ENCODE measurements around the gene EXOC8. TPM values are rescaled to one million over a fixed set of nuclear protein-coding genes. Genes with fewer than 3 reads are reported as not detected.

EXOC8 gene
- total and polyA plus RNA-seq, 2 of the 8 experiments (the other 6 are each of a cell fraction or from before 2014, with no cell fraction given) = 2.0 to 9.8 TPM

GRCh38 chr1:231313661-231314060 is 24.0 kb downstream of the EXOC8 start (continued):
- no peak for TF ChIP-seq CHD7 (IDR thresholded peaks at IDR 0.05; ENCODE audit: insufficient replicate concordance, low read length)
- TF ChIP-seq KDM4A (IDR thresholded peaks at IDR 0.05; ENCODE audit: low read depth, low read length, severe bottlenecking) = no peak
- TF ChIP-seq SUZ12 (IDR thresholded peaks at IDR 0.05; ENCODE audit: low read length) = no peak
- TF ChIP-seq SRF (IDR thresholded peaks at IDR 0.05; ENCODE audit: low read depth, low read length) = no peak
- no peak for TF ChIP-seq SIRT6 (IDR thresholded peaks at IDR 0.05; ENCODE audit: low read length)
- TF ChIP-seq MAFK (IDR thresholded peaks at IDR 0.05; ENCODE audit: low read depth, low read length) = no peak
- TF ChIP-seq BRCA1 (IDR thresholded peaks at IDR 0.05; ENCODE audit: low read depth, low read length) = no peak
- TF ChIP-seq ZNF274 (IDR thresholded peaks at IDR 0.05; ENCODE audit: borderline replicate concordance, extremely low read depth, low read length) = no peak
- TF ChIP-seq SIX5 (IDR thresholded peaks at IDR 0.05; ENCODE audit: low read depth, low read length) = no peak
- no peak for TF ChIP-seq CEBPB (IDR thresholded peaks at IDR 0.05; ENCODE audit: low read depth, low read length)
- no peak for TF ChIP-seq RBBP5 (IDR thresholded peaks at IDR 0.05; ENCODE audit: borderline replicate concordance, low read depth, low read length)
- no peak for TF ChIP-seq FOSL1 (IDR thresholded peaks at IDR 0.05; ENCODE audit: insufficient read depth, low read depth, low read length)
- no peak for TF ChIP-seq HDAC2 (IDR thresholded peaks at IDR 0.05; ENCODE audit: borderline replicate concordance in 1 of 2, low read depth in 2 of 2, low read length in 2 of 2)
